Breast epithelium (tissue), 4 donors: ENCODE data around the gene KCNK17. TPM values are rescaled to one million over a fixed set of nuclear protein-coding genes. Genes with fewer than 3 reads are reported as not detected.

ENCODE experiments used
- DNase-seq, 2 donors: peaks; one replicate each; pipeline ENCODE4 v3.0.0-alpha.2; 2019; ENCODE audit warnings: low spot score in 2 of 2
- H3K27ac ChIP-seq, 2 donors: fragments of 200-600 bp; sonication (generic) in 1 of 2; one replicate each; pipeline ENCODE4 v1.5.1; 2016 to 2019; ENCODE audit warnings: mild to moderate bottlenecking in 1 of 2
- H3K27me3 ChIP-seq, 2 donors: fragments of 200-600 bp; sonication (generic) in 1 of 2; one replicate each; pipeline versions ENCODE4 v1.5.1 to v1.6.0; 2017 to 2019; ENCODE audit warnings: control low read depth in 1 of 2, mild to moderate bottlenecking in 1 of 2
- H3K36me3 ChIP-seq: fragments of 200-600 bp; one replicate; pipeline ENCODE4 v1.5.1; 2019
- H3K4me1 ChIP-seq, 2 donors: fragments of 200-600 bp; sonication (generic); one replicate each; pipeline ENCODE4 v1.5.1; 2016 to 2019; ENCODE audit warnings: control low read depth in 1 of 2
- H3K4me3 ChIP-seq, 3 donors: fragments of 200-600 bp; sonication (generic); 1 replicate in 2 of 3; 2 replicates in 1 of 3; pipeline ENCODE4 v1.5.1; 2016 to 2019; ENCODE audit warnings: mild to moderate bottlenecking in 3 of 3, moderate library complexity in 2 of 3
- H3K9me3 ChIP-seq, 2 donors: fragments of 200-600 bp; sonication (generic) in 1 of 2; one replicate each; pipeline ENCODE4 v1.5.1; 2016 to 2019; ENCODE audit warnings: control low read depth in 1 of 2
- CTCF ChIP-seq, 3 donors: fragments of 450-650 bp; IDR thresholded peaks; one replicate each; pipeline ENCODE4 v1.5.1; 2016 to 2017; ENCODE audit warnings: antibody characterized with exemption in 3 of 3, mild to moderate bottlenecking in 3 of 3, moderate library complexity in 3 of 3
- POLR2A ChIP-seq: fragments of 450-650 bp; IDR thresholded peaks from one replicate; pipeline ENCODE4 v1.6.1; 2016; ENCODE audit warnings: antibody characterized with exemption, mild to moderate bottlenecking, moderate library complexity
- POLR2AphosphoS5 ChIP-seq, 3 donors: sonication (generic); formaldehyde crosslinking; IDR thresholded peaks; one replicate each; pipeline ENCODE4 v1.6.1; 2017; ENCODE audit warnings: antibody characterized with exemption in 3 of 3
- intact Hi-C: fragments of 100-400 bp; cut with DNase I; formaldehyde crosslinking; loops from one replicate; pipeline ENCODE4 v1.15.1; 2023; ENCODE audit warnings: low total_unique reads
- total RNA-seq, 3 donors: library from RNA; depleted of rRNA; stranded (reverse); fragments of >200 nt; gene quantifications; one replicate each; pipeline ENCODE4 v1.1.0, GENCODE V29; 2016

The KCNK17 gene
- total RNA-seq, 3 donors from 2014 or later, result 0.16 to 3.2 (median 0.33) TPM

DNA sequence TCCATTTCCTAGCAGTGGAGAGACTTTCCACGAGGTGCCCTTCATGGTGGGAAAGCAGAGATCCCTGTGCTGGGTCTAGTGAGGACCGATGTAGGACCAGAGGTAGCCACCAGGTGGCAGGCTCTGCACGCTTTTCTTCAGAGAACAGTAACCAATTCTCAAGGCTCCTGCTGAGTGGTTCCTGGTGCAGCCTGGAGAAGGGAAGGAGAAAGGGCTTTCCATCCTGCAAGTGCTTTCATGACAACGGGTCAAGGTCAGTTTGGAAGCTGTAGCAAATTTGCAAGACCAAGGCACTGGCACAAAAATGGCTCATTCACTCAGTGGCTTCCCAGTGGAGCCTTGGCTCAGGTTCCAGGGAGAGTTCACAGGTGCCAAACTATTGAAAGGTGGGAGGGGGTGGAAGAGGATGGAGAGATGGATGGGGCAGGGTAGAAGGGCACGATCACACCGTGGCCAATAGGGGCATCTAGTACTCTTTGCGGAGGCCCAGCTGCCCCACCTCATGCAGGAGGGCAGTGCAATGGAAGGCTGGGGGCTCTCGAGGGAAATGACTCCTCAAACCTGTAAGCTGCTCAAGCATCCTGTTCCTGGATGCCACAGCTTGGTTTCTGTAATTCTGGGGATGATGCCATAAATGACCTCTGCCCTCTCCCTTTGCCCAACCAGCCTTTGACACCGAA, 33.8 kb upstream of the KCNK17 start:
- H3K4me1 ChIP-seq, result no peaks in the 10 kb centered on the region
- intact Hi-C loops, result loop anchor here (5.0 kb wide), 1 partner anchor 1424 kb away; no protein-coding TSS in a partner anchor
- no peak overlapping the region for H3K27ac ChIP-seq
- H3K9me3 ChIP-seq, result no peaks in the 10 kb centered on the region
- TF ChIP-seq CTCF (IDR thresholded peaks at IDR 0.05) (peak; percentile 61 to 85 (median 71)), POLR2AphosphoS5 (IDR thresholded peaks at IDR 0.05) (no peak), POLR2A (no peak)
- H3K4me3 ChIP-seq, result no peak overlapping the region
- H3K36me3 ChIP-seq, result no peaks in the 10 kb centered on the region
- DNase-seq, result peak; percentile 28 to 69
- H3K27me3 ChIP-seq, result no peaks in the 10 kb centered on the region

GRCh38 chr6:39347206-39347605, 33.0 kb upstream of the KCNK17 start:
- H3K27me3 ChIP-seq, result no peaks in the 10 kb centered on the region
- TF ChIP-seq POLR2A (no peak), CTCF (IDR thresholded peaks at IDR 0.05) (no peak), POLR2AphosphoS5 (IDR thresholded peaks at IDR 0.05) (no peak)
- no peak overlapping the region for H3K4me3 ChIP-seq
- DNase-seq, result no peak
- H3K9me3 ChIP-seq, result no peaks in the 10 kb centered on the region
- H3K4me1 ChIP-seq, result no peaks in the 10 kb centered on the region
- intact Hi-C loops, result loop anchor here (5.0 kb wide), 1 partner anchor 1425 kb away; no protein-coding TSS in a partner anchor
- no peaks in the 10 kb centered on the region for H3K36me3 ChIP-seq
- H3K27ac ChIP-seq, result no peak overlapping the region

GRCh38 chr6:39344821-39345280, 30.6 kb upstream of the KCNK17 start:
- no peaks in the 10 kb centered on the region for H3K36me3 ChIP-seq
- H3K9me3 ChIP-seq, result no peaks in the 10 kb centered on the region
- H3K4me1 ChIP-seq, result no peaks in the 10 kb centered on the region
- no peak for TF ChIP-seq POLR2AphosphoS5 (IDR thresholded peaks at IDR 0.05)
- TF ChIP-seq POLR2A, result no peak
- TF ChIP-seq CTCF (IDR thresholded peaks at IDR 0.05), result no peak
- H3K27me3 ChIP-seq, result no peaks in the 10 kb centered on the region
- H3K27ac ChIP-seq, result no peak overlapping the region
- intact Hi-C loops, result loop anchor here (5.0 kb wide), 1 partner anchor 1427 kb away; no protein-coding TSS in a partner anchor
- no peak for DNase-seq
- no peak overlapping the region for H3K4me3 ChIP-seq

GRCh38 chr6:39343396-39343870, 29.2 kb upstream of the KCNK17 start:
- Histone ChIP-seq H3K27me3 (no peaks in the 10 kb centered on the region), H3K9me3 (no peaks in the 10 kb centered on the region), H3K4me1 (no peaks in the 10 kb centered on the region), H3K4me3 (no peak overlapping the region), H3K27ac (no peak overlapping the region), H3K36me3 (no peaks in the 10 kb centered on the region)
- TF ChIP-seq POLR2AphosphoS5 (IDR thresholded peaks at IDR 0.05), result no peak
- TF ChIP-seq POLR2A, result no peak
- no peak for TF ChIP-seq CTCF (IDR thresholded peaks at IDR 0.05)
- DNase-seq, result no peak
- intact Hi-C loops, result no loop called here

DNA sequence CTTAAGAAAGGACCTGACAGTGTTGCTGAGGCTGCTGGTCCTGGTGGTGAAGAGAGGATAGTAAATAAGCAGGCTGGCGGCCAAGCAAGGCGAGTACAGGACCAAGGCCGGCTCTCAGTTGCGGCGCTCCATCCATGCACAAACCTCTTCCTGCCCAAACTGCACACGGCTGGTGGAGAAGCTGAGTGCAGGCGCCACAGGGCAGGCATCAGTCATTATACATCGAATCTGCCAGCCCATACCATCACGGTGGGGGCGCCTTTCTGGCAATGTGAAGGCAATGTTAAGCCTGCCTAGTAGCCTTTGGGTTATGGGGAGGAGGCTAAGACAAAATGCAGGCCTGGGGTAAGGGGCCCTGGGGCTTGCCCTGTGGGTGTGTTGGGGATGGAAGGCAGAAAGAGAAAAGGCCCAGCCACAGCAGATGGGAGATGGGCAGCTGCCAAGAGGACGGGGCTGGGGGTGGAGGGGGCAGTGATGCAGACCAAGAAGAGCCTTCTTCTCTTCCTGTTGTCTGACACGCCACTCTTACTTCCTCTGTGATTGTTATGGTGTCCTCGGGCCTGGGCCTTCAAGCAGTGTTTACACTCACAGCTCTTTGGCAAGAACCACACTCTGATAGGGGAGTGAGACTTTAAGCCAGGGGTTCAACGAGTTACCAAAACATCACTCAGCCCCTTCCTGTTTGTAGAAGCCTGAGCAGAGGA, 28.6 kb upstream of the KCNK17 start:
- H3K27me3 ChIP-seq, result no peaks in the 10 kb centered on the region
- TF ChIP-seq POLR2AphosphoS5 (IDR thresholded peaks at IDR 0.05), result no peak
- no peak for TF ChIP-seq POLR2A
- TF ChIP-seq CTCF (IDR thresholded peaks at IDR 0.05), result no peak
- no peaks in the 10 kb centered on the region for H3K9me3 ChIP-seq
- H3K36me3 ChIP-seq, result no peaks in the 10 kb centered on the region
- H3K4me3 ChIP-seq, result no peak overlapping the region
- no peaks in the 10 kb centered on the region for H3K4me1 ChIP-seq
- intact Hi-C loops, result no loop called here
- H3K27ac ChIP-seq, result no peak overlapping the region
- DNase-seq, result no peak
